ENCODE measurements around the gene DNER. TPM values are rescaled to one million over a fixed set of nuclear protein-coding genes. Genes with fewer than 3 reads are reported as not detected.

The DNER gene
- total RNA-seq, 1 experiment from 2014 or later: 3.7 TPM

DNA sequence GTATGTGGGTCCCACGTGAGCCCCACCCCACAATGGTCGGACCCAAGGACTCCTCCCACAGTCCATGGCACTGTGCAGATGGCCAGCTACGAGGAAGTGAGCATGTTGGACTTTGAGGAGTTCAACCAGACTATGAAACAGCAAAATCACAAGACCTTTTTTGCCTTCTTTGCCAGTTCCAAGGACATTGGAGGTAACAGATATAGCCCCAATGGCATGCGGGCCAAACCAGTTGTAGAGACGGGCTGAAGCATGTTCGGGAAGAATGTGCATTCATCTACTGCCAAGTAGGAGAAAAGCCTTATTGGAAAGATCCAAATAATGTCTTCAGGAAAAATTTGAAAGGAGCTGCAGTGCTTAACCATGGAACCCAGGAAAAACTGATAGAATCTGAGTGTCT is 12.6 kb downstream of the DNER start:
- peaks cover 16% of the 10 kb centered on the region for H3K4me1 Mint-ChIP-seq
- peaks cover 7% of the 10 kb centered on the region for H3K9me3 Mint-ChIP-seq
- no peaks in the 10 kb centered on the region for H3K27me3 Mint-ChIP-seq (ENCODE audit: low read depth)
- POLR2A ChIA-PET: no interaction called here
- H3K4me3 Mint-ChIP-seq: no peak overlapping the region
- H3K36me3 Mint-ChIP-seq: no peaks in the 10 kb centered on the region
- no peak overlapping the region for H3K27ac Mint-ChIP-seq
- DNase-seq (ENCODE audit: low spot score): no peak
- TF ChIP-seq PRRX2 (CRISPR knock-in tag; IDR thresholded peaks at IDR 0.05) (no peak), ETV6 (CRISPR knock-in tag; IDR thresholded peaks at IDR 0.05) (no peak), FOXK1 (CRISPR knock-in tag; IDR thresholded peaks at IDR 0.05) (no peak), CREB1 (CRISPR knock-in tag; IDR thresholded peaks at IDR 0.05) (no peak), SMAD3 (CRISPR knock-in tag; IDR thresholded peaks at IDR 0.05; ENCODE audit: borderline replicate concordance) (no peak), AFF4 (CRISPR knock-in tag; IDR thresholded peaks at IDR 0.05; ENCODE audit: borderline replicate concordance) (no peak), STAT6 (CRISPR knock-in tag; conservative IDR thresholded peaks at IDR 0.05; ENCODE audit: low read depth) (no peak), ZBTB21 (CRISPR knock-in tag; IDR thresholded peaks at IDR 0.05; ENCODE audit: borderline replicate concordance) (no peak), NR3C1 (CRISPR knock-in tag; conservative IDR thresholded peaks at IDR 0.05; ENCODE audit: low read depth) (no peak)
- TF ChIP-seq, protein P1, sequence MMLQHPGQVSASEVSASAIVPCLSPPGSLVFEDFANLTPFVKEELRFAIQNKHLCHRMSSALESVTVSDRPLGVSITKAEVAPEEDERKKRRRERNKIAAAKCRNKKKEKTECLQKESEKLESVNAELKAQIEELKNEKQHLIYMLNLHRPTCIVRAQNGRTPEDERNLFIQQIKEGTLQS (CRISPR knock-in tag; conservative IDR thresholded peaks at IDR 0.05): no peak
- CTCF ChIA-PET: interaction anchor here (1.2 kb wide), 1 partner anchor 13 kb away, joined by 3 read pairs; the partner anchor contains the start of gene DNER
- no peak for ATAC-seq

DNA sequence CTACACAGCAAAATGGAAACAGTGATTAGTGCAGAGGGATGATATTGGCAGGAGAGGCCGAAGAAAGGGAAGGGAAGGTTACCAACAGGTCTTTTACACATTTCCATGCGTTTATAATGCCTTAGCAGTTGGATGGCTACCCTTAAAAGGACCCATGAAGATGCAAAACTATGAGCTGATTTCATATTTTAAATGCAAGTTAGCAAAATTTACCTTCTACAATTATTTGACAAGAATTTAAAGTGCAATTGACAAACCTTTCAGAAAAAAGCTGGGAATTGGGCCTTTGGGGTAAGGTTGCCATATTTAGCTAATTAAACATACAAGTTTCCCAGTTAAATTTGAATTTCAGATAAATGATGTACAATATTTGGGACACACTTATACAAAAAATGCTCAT is 13.3 kb downstream of the DNER start:
- no peaks in the 10 kb centered on the region for H3K36me3 Mint-ChIP-seq
- DNase-seq (ENCODE audit: low spot score) (no peak), ATAC-seq (no peak)
- no peaks in the 10 kb centered on the region for H3K27me3 Mint-ChIP-seq (ENCODE audit: low read depth)
- no peak overlapping the region for H3K27ac Mint-ChIP-seq
- H3K9me3 Mint-ChIP-seq: peaks cover 10% of the 10 kb centered on the region
- CTCF ChIA-PET: interaction anchor here (1.2 kb wide), 1 partner anchor 13 kb away, joined by 3 read pairs; the partner anchor contains the start of gene DNER
- POLR2A ChIA-PET: no interaction called here
- H3K4me3 Mint-ChIP-seq: no peak overlapping the region
- H3K4me1 Mint-ChIP-seq: peaks cover 16% of the 10 kb centered on the region
- TF ChIP-seq FOXK1 (CRISPR knock-in tag; IDR thresholded peaks at IDR 0.05) (no peak), KAT7 (CRISPR knock-in tag; IDR thresholded peaks at IDR 0.05; ENCODE audit: borderline replicate concordance) (no peak), JUN (CRISPR knock-in tag; IDR thresholded peaks at IDR 0.05) (no peak), ZNF512 (CRISPR knock-in tag; IDR thresholded peaks at IDR 0.05; ENCODE audit: borderline replicate concordance) (no peak), ZBTB21 (CRISPR knock-in tag; IDR thresholded peaks at IDR 0.05; ENCODE audit: borderline replicate concordance) (no peak), ESRRA (CRISPR knock-in tag; IDR thresholded peaks at IDR 0.05; ENCODE audit: borderline replicate concordance) (no peak), GTF2I (CRISPR knock-in tag; conservative IDR thresholded peaks at IDR 0.05) (no peak), TEAD4 (CRISPR knock-in tag; IDR thresholded peaks at IDR 0.05) (no peak), PRDM15 (CRISPR knock-in tag; IDR thresholded peaks at IDR 0.05) (no peak), FOXP1 (CRISPR knock-in tag; IDR thresholded peaks at IDR 0.05; ENCODE audit: borderline replicate concordance) (no peak), ZNF138 (CRISPR knock-in tag; conservative IDR thresholded peaks at IDR 0.05) (no peak), SMAD4 (CRISPR knock-in tag; IDR thresholded peaks at IDR 0.05) (no peak)
- TF ChIP-seq, protein P2, sequence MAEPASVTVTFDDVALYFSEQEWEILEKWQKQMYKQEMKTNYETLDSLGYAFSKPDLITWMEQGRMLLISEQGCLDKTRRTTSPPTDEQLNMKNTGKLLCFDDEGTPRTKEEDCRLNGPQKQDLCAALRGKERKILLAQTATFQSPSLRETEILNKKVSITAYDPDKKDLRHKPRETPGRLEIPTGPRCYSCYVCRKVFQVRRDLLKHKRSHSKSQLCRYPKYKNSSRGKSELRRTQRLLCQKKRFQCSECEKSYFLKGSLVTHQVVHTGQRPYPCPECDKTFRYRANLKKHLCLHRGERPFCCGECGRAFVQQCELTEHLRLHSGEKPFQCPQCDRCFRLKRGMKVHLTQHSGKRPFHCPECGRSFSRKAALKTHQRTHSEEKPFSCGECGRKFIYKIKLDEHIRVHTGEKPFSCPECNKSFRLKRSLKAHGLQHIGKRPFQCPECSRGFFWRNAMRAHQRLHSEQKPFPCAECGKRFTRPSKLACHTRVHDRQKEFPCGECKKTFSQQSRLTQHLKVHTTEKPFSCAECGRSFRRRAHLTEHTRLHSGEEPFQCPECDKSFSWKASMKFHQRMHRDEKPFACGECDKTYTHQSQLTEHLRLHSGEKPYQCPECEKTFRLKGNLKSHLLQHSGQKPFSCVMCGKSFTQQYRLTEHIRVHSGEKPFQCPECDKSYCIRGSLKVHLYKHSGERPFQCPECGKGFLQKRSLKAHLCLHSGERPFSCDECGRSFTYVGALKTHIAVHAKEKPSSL (CRISPR knock-in tag; conservative IDR thresholded peaks at IDR 0.05): no peak

All from WTC11 (cell line).